Measurements from ENCODE around the gene DCAF17.
"Not testable (repeated sequence)": the region's sequence is repeated elsewhere in the genome, so short reads cannot be mapped to it uniquely, and the experiment has no call there.

The DCAF17 gene

DNA sequence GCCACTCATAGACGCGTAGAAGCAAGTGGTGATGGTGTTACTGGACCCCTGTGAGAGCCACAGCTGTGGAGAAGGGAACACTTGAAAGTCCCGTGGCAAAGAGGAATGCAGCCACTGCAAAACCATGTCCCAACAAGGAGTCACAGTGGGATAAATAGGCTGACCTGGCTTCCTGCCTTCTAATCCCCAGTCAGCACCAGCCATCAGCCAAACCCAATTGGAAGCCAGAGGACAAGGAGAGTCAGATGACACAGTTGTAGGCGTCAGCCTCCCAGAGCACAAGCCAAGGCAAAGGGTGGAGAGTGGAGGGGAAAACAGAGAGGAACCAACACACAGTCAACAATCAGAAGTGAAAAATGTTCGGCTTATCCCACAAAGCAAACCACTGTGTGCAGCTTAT, 82.8 kb downstream of the DCAF17 start:
- no peak for DNase-seq

DNA sequence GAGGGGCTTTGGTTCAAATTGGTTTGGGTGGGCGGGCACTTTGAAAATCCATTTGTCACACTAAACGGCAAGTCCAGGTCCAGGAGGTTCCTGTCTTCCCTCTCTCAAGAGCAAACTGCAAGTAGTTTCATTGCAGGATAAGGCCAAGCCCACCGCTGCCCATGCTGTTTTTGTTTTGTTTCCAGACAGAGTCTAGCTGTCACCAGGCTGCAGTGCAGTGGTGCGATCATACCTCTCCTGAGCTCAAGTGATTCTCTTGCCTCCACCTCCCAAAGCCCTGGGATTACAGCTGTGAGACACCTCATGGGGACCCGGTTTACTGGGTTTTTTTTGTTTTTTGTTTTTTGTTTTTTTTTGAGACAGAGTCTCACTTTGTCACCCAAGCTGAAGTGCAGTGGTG, 86.4 kb downstream of the DCAF17 start:
- DNase-seq: no peak

DNA sequence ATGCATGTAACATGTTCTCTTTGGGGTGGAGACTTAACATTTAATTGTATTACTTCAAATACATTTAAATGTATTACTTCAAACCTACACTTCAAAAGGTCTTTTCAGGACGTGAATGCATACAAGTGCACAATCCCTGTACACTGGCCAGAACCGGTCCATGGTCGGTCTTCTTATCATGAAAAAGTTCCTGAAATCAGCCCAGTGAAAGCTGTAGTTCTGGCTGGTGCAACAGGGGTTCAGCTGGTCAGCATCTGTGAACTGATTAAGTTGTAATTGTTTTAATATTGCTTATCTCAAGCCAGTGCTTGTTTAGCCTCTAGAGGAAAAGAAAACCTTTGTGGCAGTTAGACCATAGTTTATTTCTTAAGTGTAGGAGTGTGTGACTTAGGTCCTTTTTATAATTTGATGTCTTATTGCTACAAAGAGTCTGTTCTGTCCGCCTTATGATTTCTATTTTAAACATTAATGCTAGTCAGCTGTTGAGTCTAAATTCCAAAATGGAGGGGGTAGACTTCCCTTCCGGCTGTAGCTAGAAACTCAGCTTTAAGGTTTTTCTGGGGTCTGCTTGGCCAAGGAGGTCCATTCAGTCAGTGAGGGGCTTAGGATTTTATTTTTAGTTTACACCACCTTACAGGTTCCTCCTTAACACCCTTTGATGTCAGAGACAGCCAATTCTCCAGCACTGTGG, 87.5 kb downstream of the DCAF17 start:
- DNase-seq: no peak

DNA sequence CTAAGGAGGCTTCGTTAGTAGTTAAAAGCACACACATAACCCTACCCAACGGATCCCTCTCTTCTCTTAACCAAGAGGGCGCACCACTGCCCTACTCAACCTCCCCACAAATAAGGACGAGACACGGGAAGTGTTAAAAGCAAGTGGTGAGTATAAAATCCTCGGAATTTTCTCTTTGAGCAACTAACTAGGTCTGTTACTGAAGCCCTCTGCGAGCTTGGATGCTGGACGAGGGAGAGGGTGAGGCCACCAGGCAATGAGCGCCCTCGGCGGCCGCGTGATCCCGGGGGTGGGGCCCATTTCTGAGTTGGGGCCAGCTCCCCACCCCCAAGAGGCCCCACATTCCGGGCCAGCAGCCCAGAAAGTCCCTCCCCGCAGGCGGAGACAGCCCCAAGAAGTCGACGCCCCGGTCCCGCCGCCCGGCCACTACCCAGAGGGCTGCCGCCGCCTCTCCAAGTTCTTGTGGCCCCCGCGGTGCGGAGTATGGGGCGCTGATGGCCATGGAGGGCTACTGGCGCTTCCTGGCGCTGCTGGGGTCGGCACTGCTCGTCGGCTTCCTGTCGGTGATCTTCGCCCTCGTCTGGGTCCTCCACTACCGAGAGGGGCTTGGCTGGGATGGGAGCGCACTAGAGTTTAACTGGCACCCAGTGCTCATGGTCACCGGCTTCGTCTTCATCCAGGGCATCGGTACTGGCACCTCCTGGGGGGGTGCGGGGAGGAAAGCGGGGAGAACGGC, 88.2 kb downstream of the DCAF17 start, which contains the start of gene CYBRD1:
TSS of gene CYBRD1 (plus strand) at position 423 of the 736 bp plus-strand sequence. CDS start at position 495, 72 bp downstream.
- no peak for DNase-seq

DNA sequence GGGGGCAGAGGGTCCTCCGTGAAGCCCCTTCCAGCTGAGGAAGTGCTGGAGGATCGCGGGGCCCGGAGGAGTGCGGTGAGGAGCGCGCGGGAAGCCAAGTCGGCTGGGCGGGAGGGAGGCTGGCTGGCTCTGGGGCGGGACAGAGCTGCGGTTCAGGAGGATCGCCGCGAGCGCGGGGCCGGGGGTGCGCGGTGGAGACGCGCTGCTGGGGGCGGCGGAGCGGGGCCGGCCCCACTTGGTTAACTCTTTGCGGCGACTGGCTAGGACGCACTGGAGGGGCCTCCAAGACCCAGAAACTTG, 88.7 kb downstream of the DCAF17 start:
- peak; percentile 31 for DNase-seq

DNA sequence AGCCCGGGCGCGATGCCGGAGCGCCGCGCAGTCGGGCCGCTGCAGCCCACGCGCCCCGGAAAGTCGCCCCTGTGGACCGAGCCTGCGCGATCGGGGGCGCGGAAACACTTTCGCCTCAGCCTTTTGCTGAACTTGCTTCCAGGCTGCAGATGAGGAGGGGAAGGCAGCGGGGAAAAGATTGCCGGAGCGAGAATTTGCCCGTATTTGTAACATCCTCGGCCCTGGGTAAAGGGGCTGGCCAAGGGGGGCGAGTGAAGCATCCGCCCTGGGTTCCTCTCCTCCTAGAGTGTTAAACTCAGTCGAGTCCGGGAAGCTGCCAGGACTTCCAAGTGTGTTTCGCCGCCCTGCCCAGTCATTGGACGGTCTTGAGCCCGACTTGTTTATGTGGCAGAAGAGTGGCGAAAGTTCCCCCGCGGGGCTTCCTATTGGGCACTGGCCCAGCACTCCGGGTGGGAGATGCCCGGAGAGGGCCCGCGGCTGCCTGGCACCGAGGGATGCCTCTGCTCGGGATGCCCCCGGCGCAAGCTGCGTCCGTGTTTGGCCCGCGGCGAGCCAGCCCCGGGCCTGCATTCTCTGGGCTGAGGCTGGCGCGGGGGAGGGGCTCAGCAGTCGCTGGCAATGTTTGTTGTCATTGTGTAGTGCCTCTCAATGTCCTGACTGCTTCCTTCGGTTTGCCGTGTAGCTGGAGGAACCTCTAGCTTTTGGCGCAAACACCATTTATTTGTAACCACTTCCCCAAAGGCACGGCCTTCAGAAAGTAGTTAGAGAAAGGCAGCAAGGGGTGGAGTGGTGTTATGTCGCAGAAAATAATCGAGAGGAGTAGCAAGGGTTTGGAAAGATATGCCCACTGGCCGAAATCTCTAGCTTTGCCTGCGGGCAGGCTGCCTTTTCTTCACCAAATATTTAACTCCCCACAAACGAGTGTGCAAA, 89.3 kb downstream of the DCAF17 start:
- peak; percentile 32 for DNase-seq

DNA sequence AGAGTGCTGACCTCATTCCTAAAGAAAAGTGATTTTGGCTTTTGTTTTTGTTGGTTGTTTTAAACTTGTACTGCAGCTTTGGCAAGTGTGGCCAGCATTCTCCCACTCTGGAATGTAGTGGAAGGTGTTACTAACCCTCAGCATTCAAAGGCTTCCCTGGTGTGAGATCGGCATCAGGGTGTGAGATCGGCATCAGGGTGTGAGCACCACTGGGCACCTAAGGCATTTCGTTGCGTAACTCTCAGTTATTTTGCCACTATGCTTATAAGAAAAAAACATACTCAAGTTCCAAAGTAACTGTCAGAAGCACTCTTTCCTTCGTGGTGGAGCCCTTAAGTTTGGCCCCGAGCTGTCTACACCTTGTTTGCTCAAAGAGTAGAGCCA, 90.0 kb downstream of the DCAF17 start:
- no peak for DNase-seq

DNA sequence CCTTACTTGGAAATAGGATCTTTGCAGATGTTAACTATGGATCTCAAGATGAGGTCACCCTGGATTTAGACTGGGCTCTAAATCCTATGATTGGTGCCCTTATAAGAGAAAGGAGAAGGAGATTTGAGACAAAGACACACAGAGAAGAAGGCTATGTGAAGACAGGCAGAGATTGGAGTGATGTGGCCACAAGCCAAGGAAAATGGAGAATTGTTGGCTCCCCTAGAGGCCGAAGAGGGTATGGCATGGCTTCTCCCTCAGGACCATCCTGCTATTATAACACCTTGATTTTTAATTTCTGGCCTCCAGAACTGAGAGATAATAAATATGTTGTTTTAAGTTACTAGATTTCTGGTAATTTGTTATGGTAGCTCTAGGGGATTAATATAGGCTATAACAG, 95.9 kb downstream of the DCAF17 start:
- DNase-seq: peak; percentile 37

DNA sequence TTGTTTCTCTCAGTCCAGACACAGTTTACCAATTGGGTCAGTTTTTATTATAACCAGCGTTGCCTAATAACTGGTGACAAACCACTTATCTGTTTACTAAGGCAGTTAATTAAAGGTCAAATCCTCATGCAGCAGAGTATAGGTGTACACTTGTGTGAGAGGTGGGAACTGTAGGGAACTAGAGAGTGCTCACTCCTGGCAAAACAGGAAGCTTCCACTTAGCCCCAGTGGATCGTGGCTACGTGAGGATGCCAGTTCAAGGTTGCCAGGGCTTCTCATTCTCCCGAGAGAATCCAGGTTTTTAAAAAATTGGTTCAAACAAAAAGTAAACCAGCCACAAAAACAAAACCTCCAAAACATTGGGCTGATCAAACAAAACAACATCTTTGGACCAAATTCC, 96.4 kb downstream of the DCAF17 start:
- no peak for DNase-seq

DNA sequence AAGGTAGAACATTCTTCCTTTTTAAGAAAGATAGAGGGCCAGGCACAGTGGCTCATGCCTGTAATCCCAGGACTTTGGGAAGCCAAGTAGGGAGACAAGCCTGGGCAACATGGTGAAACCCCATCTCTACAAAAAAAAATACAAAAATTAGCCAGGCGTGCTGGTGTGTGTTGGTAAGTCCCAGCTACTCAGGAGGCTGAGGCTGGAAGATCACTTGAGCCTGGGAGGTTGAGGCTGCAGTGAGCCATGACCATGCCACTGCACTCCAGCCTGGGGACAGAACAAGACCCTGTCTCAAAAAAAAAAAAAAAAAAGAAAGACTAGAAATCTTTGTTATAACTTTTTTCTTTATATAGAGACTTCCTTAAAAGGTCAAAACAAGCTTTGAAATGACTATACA, 96.8 kb downstream of the DCAF17 start:
- not testable (repeated sequence) for DNase-seq

DNA sequence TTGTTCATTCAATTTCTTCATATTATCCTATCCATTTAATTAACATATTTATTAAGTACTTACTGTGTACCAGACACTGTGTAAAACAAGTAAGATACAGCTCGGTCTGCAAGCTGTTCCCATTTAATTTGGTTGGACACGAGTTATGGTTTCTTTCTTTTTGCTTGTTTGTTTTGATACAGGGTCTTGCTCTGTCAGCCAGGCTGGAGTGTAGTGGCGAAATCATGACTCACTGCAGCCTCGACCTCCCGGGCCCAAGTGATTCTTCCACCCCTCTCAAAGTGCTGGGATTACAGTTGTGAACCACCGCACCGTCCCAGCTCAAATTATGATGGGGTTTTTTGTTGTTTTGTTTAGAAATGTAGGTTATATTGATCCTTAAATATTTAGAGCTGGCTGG, 97.3 kb downstream of the DCAF17 start:
- no peak for DNase-seq

DNA sequence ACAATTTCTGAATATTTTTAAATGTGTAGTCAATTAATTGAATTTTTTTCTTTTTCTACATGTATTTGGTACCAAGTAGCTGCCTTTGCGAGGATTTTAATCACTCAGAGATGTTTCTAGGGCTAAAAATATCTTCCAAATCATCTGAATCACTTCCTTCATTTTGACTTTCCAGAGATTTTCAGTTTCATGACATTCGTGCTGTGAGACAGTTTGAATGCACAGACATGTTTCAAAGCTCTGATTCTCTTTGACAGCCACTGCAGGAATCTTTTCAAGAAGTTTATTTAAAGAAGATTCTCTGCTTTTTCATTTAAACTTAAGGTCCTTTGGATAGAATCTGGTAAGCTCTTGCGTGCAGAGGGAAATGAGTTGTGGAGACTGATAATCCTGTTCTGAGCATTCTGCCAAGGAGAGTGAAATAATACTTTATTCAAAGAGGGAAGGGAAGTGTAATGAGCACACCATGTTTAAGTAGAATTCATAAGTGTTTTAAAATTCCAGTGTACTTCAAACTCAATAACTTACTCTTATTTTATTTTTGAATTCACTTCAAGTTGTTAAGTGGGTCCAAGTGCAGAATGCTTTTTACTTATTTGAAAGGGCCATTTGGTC, 97.9 kb downstream of the DCAF17 start:
- DNase-seq: no peak

DNA sequence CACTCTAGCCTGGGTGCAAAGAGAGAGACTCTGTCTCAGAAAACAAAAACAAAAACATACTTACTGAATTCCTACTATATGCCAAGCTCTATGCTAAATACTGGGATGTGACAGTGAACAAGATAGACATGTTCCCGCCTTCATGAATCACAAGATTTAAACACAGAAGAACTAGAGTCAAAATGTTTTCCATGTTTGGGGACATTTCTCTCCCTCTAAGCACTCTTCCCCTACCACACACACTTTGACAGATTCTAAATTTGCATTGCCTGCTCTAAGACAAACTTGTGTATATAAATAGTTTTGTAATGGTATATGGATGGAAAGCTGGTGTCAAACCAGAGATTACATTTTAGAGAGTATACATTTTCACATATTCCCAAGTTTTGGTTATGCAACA, 99.3 kb downstream of the DCAF17 start:
- no peak for DNase-seq

Data from activated CD4-positive, CD25-positive, alpha-beta regulatory T cell treated with anti-CD3 and anti-CD28 coated beads, Interleukin-2, amount 50 U/mL, for 72 hours (primary cell).